H9 (cell line): ENCODE measurements around the gene ADAMTSL2. TPM values are rescaled to one million over a fixed set of nuclear protein-coding genes. Genes with fewer than 3 reads are reported as not detected.

ENCODE experiments used
- DNase-seq: peaks from one replicate; pipeline ENCODE4 v3.0.0-alpha.2; 2017
- H2AFZ ChIP-seq: one replicate; pipeline ENCODE4 v1.6.1; 2013; ENCODE audit warnings: mild to moderate bottlenecking, low read length, control low read depth, moderate library complexity
- H2AK5ac ChIP-seq: 2 replicates; pipeline ENCODE4 v1.6.1; 2013; ENCODE audit warnings: low read length, control low read depth, mixed read lengths; ENCODE audit not compliant: insufficient read length
- H2BK120ac ChIP-seq: one replicate; pipeline ENCODE4 v1.6.1; 2013; ENCODE audit warnings: low read depth, mild to moderate bottlenecking, low read length, control low read depth, inconsistent platforms; ENCODE audit not compliant: poor library complexity, severe bottlenecking
- H2BK12ac ChIP-seq: 2 replicates; pipeline ENCODE4 v1.6.1; 2013; ENCODE audit warnings: low read length, control low read depth, mixed read lengths, low read depth; ENCODE audit not compliant: insufficient read length
- H2BK15ac ChIP-seq: 2 replicates; pipeline ENCODE4 v1.6.1; 2013; ENCODE audit warnings: low read depth, low read length, control low read depth
- H2BK20ac ChIP-seq: one replicate; pipeline ENCODE4 v1.6.1; 2013; ENCODE audit warnings: low read depth, mild to moderate bottlenecking, low read length, control low read depth, inconsistent platforms; ENCODE audit not compliant: poor library complexity, severe bottlenecking
- H2BK5ac ChIP-seq: 2 replicates; pipeline ENCODE4 v1.6.1; 2013; ENCODE audit warnings: low read length, control low read depth, mixed read lengths; ENCODE audit not compliant: insufficient read length
- H3K14ac ChIP-seq: 2 replicates; pipeline ENCODE4 v1.6.1; 2013; ENCODE audit warnings: low read length, control low read depth; ENCODE audit not compliant: insufficient read depth
- H3K18ac ChIP-seq: 2 replicates; pipeline ENCODE4 v1.6.1; 2013; ENCODE audit warnings: low read depth, mild to moderate bottlenecking, mixed read lengths, low read length, control low read depth; ENCODE audit not compliant: insufficient read length
- H3K23ac ChIP-seq: 2 replicates; pipeline ENCODE4 v1.6.1; 2013; ENCODE audit warnings: low read length, control low read depth, mixed read lengths, low read depth; ENCODE audit not compliant: insufficient read length
- H3K23me2 ChIP-seq: 2 replicates; pipeline ENCODE4 v1.6.1; 2013; ENCODE audit warnings: low read depth, mild to moderate bottlenecking, mixed read lengths, low read length, control low read depth; ENCODE audit not compliant: insufficient read length, poor library complexity, severe bottlenecking
- H3K27ac ChIP-seq: 2 replicates; pipeline ENCODE4 v1.5.1; 2013; ENCODE audit warnings: low read length, control low read depth, mixed read lengths, low read depth; ENCODE audit not compliant: insufficient read length
- H3K27me3 ChIP-seq: 2 replicates; pipeline ENCODE4 v1.6.1; 2013; ENCODE audit warnings: low read length, control low read depth, inconsistent platforms; ENCODE audit not compliant: insufficient read depth
- H3K4ac ChIP-seq: 2 replicates; pipeline ENCODE4 v1.6.1; 2013; ENCODE audit warnings: low read depth, mild to moderate bottlenecking, control low read depth, inconsistent platforms, low read length, moderate library complexity
- H3K4me1 ChIP-seq: 2 replicates; pipeline ENCODE4 v1.6.1; 2013; ENCODE audit warnings: low read length, control low read depth, inconsistent platforms; ENCODE audit not compliant: insufficient read depth
- H3K4me2 ChIP-seq: 2 replicates; pipeline ENCODE4 v1.6.1; 2013; ENCODE audit warnings: low read length, control low read depth, mixed read lengths; ENCODE audit not compliant: insufficient read length, insufficient read depth
- H3K56ac ChIP-seq: 2 replicates; pipeline ENCODE4 v1.6.1; 2013; ENCODE audit warnings: low read depth, mild to moderate bottlenecking, mixed read lengths, low read length, control low read depth; ENCODE audit not compliant: insufficient read length
- H3K79me1 ChIP-seq: 2 replicates; pipeline ENCODE4 v1.6.1; 2013; ENCODE audit warnings: low read depth, mild to moderate bottlenecking, moderate library complexity, low read length, control low read depth, inconsistent platforms; ENCODE audit not compliant: insufficient read depth, poor library complexity, severe bottlenecking
- H3K79me2 ChIP-seq: 2 replicates; pipeline ENCODE4 v1.6.1; 2013; ENCODE audit warnings: low read length, control low read depth, inconsistent platforms; ENCODE audit not compliant: insufficient read depth
- H3K9ac ChIP-seq: 2 replicates; pipeline ENCODE4 v1.6.1; 2013; ENCODE audit warnings: low read length, control low read depth, mixed read lengths; ENCODE audit not compliant: insufficient read length; ENCODE audit errors: extremely low read depth
- H3K9me3 ChIP-seq: one replicate; pipeline ENCODE4 v1.6.1; 2013; ENCODE audit warnings: low read depth, low read length, inconsistent platforms; ENCODE audit not compliant: control insufficient read depth
- H3T11ph ChIP-seq: one replicate; pipeline ENCODE4 v1.6.1; 2013; ENCODE audit warnings: mild to moderate bottlenecking, low read length, control low read depth, inconsistent platforms
- H4K20me1 ChIP-seq: one replicate; pipeline ENCODE4 v1.6.1; 2013; ENCODE audit not compliant: control insufficient read depth, insufficient read length, insufficient read depth
- H4K5ac ChIP-seq: 2 replicates; pipeline ENCODE4 v1.6.1; 2013; ENCODE audit warnings: low read depth, mild to moderate bottlenecking, mixed read lengths, low read length, control low read depth; ENCODE audit not compliant: insufficient read length
- H4K8ac ChIP-seq: replicated peaks from 2 replicates; pipeline ENCODE4 v1.6.1; 2013; ENCODE audit warnings: low read length, control low read depth, mixed read lengths, low read depth; ENCODE audit not compliant: insufficient read length
- H4K91ac ChIP-seq: 2 replicates; pipeline ENCODE4 v1.6.1; 2013; ENCODE audit warnings: low read depth, mild to moderate bottlenecking, moderate library complexity, mixed read lengths, low read length, control low read depth; ENCODE audit not compliant: insufficient read length
- H3K27ac Mint-ChIP-seq, 3 experiments: 2 replicates in 2 of 3; 3 replicates in 1 of 3; pipeline ENCODE4 v1.8.0; 2020 to 2021; ENCODE audit warnings: mixed read lengths in 3 of 3, mild to moderate bottlenecking in 1 of 3, moderate library complexity in 1 of 3
- H3K27me3 Mint-ChIP-seq: 2 replicates; pipeline ENCODE4 v1.8.0; 2021; ENCODE audit warnings: low read depth, mild to moderate bottlenecking, moderate library complexity, mixed read lengths
- H3K36me3 Mint-ChIP-seq, 3 experiments: 2 replicates in 2 of 3; 3 replicates in 1 of 3; pipeline ENCODE4 v1.8.0; 2020 to 2021; ENCODE audit warnings: low read depth in 3 of 3, mixed read lengths in 3 of 3; ENCODE audit not compliant: insufficient read depth in 1 of 3
- H3K4me1 Mint-ChIP-seq, 2 experiments: 2 replicates each; pipeline ENCODE4 v1.8.0; 2020; ENCODE audit warnings: mixed read lengths in 2 of 2
- H3K4me3 Mint-ChIP-seq, 2 experiments: 2 replicates in 1 of 2; 3 replicates in 1 of 2; pipeline ENCODE4 v1.8.0; 2020 to 2021; ENCODE audit warnings: mild to moderate bottlenecking in 2 of 2, mixed read lengths in 2 of 2, moderate library complexity in 1 of 2
- H3K9me3 Mint-ChIP-seq, 2 experiments: 2 replicates in 1 of 2; 3 replicates in 1 of 2; pipeline ENCODE4 v1.8.0; 2020; ENCODE audit warnings: mild to moderate bottlenecking in 2 of 2, mixed read lengths in 2 of 2, moderate library complexity in 1 of 2
- CTCF ChIP-seq: fragments of 200-600 bp; sonication (generic); conservative IDR thresholded peaks from 3 replicates; pipeline ENCODE4 v1.8.0; 2021; ENCODE audit warnings: antibody characterized with exemption, mild to moderate bottlenecking
- WGBS: extraction: QIAGEN DNeasy Blood & Tissue Kit; methylation state at CpG from one replicate; pipeline ENCODE4 v1.1.7; 2013; ENCODE audit warnings: missing lambda C conversion rate, low lambda C conversion rate, mixed read lengths; ENCODE audit not compliant: insufficient read length; ENCODE audit errors: extremely low coverage; 5-methylcytosine and 5-hydroxymethylcytosine counted together
- total RNA-seq: library from RNA; stranded (reverse); gene quantifications from 2 replicates; pipeline ENCODE4 v1.2.1, GENCODE V29; 2021

ADAMTSL2 gene
- total RNA-seq, 1 experiment from 2014 or later = 0.61 TPM

- Histone ChIP-seq H3K18ac (no peak overlapping the region), H3K27me3 (no peaks in the 10 kb centered on the region; the same call in 1 of the 2 replicates), H2BK12ac (no peak overlapping the region), H2BK15ac (no peak overlapping the region), H4K5ac (no peak overlapping the region), H3K79me1 (no peaks in the 10 kb centered on the region), H2BK120ac (no peak overlapping the region), H3K9me3 (no peaks in the 10 kb centered on the region), H2BK20ac (no peak overlapping the region), H2AFZ (no peak overlapping the region), H3K23ac (no peak overlapping the region), H4K20me1 (no peaks in the 10 kb centered on the region), H3K4ac (no peak overlapping the region), H3K9ac (no peak overlapping the region), H4K91ac (no peak overlapping the region), H3K27ac (no peak overlapping the region), H2AK5ac (no peak overlapping the region), H3K4me1 (peaks cover 4% of the 10 kb centered on the region; the same call in 1 of the 2 replicates), H3K79me2 (no peaks in the 10 kb centered on the region), H3K4me2 (no peak overlapping the region), H4K8ac (no peak overlapping the region), H3K56ac (no peak overlapping the region), H2BK5ac (no peak overlapping the region), H3K23me2 (no peaks in the 10 kb centered on the region), H3T11ph (no peak overlapping the region), H3K14ac (peak overlapping the region; percentile 58)
- no peak overlapping the region for H3K27ac Mint-ChIP-seq
- TF ChIP-seq CTCF = no peak
- DNase-seq = no peak
- H3K4me1 Mint-ChIP-seq = peaks cover 32 to 54% of the 10 kb centered on the region in 2 experiments
- H3K27me3 Mint-ChIP-seq = peaks cover 24% of the 10 kb centered on the region
- H3K4me3 Mint-ChIP-seq = no peak overlapping the region
- WGBS = no CpG with 5 or more reads among the region's 11 CpGs
- no peaks in the 10 kb centered on the region; a peak in 1 of 7 replicates for H3K36me3 Mint-ChIP-seq
- no peaks in the 10 kb centered on the region for H3K9me3 Mint-ChIP-seq
Measured at GRCh38 chr9:133528876-133529241, 5.6 kb upstream of the ADAMTSL2 start.
